Suppressor macrophage (primary cell): ENCODE measurements around the gene TM2D3.
"Not testable (repeated sequence)": the region's sequence is repeated elsewhere in the genome, so short reads cannot be mapped to it uniquely, and the experiment has no call there.

Experiments
- DNase-seq, 4 experiments: peaks; one replicate each; pipeline ENCODE4 v3.0.0-alpha.2; 2020 to 2022

The TM2D3 gene

DNA sequence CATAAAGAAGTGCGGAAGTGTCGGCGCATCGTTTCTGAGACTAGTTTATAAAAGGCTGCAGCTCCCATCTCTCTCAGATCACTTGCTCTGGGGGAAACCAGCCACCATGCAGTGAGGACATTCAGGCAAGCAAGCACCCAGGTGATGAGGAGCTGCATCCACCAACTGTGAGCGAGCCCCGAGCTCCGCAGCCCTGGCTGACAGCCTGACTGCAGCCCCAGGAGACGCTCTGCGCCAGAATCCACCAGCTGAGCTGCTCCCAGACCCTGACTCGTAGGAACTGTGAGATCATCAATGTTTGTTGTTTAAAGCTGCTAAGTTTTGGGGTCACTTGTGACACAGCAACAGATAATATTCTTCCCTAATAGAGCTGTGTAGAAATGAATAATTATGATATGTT, 5.0 kb upstream of the TM2D3 start:
- DNase-seq = no peak

DNA sequence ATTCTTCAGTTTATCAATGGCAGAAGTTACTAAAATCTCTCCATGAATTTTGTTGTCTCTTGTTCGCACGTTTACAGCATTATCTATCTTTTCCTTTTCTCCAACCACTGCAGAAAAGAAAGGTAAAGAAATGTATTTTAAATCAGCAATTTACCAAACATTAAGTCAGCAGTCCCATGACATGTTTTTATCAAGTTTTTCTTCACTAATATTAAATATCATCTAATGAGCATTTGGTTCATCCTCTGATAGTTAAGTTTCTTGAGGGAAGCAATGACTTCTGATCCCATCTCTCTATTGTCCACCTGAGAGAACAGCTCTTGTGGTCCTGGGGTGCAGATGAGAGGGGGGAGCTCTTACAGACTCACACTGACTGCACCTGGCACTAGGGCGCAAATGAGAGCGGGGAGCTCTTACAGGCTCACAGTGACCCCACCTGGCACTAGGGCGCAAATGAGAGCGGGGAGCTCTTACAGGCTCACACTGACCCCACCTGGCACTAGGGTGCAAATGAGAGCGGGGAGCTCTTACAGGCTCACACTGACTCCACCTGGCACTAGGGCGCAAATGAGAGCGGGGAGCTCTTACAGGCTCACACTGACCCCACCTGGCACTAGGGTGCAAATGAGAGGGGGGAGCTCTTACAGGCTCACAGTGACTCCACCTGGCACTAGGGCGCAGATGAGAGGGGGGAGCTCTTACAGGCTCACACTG, 2.6 kb upstream of the TM2D3 start:
- not testable (repeated sequence) for DNase-seq

DNA sequence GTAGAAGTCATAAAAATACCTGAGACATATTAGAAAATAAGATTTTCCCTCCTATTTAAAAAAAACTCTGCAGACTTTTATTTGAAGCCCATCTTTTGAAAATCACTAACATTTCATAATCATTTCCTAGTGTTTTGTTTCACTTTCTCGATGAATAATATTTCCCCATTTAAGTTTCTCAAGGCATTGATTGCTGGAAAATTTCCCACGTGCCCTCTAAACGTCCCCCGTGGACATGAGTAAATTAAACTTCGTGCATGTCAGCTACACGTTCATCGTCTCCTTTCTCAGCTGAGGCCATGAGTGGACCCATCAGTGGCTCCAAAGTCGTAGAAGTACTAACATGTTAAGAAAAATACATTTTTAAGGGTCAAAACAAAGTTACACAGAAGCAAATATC, 2.0 kb upstream of the TM2D3 start:
- peak in 3 of 4 experiments; percentile 48 to 70 (median 68) for DNase-seq

DNA sequence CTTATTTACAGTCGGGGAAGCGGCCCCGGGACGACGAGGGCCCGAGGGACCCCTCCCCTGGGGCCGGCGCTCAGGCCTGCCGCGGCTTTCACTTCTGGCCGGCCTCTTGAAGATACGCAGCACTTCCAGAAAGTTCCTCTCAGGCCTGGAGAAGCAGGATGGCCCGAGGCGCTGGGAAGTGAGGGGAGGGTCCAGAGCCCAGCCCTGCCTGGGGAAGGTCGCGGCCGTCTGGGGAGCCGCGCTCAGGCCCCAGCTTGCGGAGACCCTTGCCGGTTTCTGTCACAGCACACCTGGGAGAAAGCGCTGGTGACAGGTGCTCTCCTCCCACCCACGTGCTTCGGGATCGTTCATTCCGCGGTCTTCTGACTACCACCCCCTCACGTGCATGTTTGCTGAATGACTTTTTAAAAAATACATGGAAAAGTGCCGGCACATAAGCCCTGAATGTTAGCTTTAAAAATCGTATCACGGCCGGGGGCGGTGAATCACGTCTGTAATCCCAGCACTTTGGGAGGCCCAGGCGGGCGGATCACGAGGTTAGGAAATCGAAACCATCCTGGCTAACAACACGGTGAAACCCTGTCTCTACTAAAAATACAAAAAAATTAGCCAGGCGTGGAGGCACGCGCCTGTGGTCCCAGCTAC, 727 bp upstream of the TM2D3 start:
- no peak for DNase-seq

DNA sequence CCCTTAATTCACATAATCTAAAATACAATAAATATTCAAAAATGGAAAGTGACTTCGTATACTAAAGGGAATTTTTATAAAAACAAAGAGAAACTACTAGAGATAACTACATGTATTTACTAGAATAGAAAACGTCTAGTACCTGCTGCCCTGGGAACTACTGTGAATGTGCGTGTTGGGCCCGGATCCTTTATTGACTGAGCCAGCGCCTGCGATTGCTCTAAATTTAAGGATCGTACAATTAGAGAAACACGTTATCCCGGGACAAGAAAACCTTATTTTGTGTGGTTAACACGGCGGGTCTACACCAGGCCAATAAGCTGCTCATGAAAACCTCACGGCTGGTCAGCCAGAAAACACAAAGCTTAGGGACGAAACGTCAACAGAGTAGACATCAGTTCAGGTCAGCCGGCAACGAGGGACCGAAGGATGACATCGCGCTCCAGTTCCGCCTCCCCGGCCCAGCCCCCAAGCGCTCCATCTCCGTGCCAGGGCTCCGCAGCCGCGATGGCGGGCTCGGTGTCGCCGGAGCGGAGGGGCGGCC, 555 bp downstream of the TM2D3 start:
- no peak for DNase-seq

DNA sequence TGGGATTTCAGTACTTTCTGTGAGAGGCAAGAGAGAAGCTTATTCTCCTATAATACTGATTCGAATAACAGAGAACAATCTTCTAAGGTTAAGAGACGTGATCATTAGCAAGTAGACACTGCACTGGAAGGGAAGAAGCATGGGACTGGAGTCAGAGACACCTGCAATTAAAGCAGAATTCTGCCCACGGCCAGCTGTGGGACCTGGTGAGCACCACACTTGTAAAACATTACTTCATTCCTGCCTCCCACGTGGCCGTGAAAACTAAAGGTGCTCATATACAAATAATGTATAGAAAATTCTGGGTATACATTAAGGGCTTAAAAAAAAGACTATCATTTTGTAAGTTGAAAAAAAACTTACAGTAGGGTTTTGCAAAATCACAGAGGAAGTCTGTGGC, 2.0 kb downstream of the TM2D3 start:
- no peak for DNase-seq

DNA sequence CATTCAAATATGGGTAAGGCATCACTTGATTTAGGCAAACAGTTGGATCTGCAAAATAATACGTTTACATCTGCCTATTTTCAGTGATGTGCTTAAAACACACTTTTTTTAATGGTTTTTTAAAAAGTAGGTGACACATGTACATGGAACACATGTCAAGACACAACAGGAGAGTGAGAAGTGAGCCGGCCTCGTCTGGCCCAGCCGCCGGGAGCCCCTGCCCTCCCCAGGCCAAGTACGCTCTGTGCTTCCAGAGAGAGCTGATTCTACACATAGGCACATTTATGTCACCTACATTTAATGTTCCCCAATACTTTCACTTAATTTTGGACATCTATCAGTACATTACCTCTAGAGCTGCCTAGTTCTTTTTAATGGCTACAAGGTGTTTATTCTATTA, 3.8 kb downstream of the TM2D3 start:
- DNase-seq = no peak

DNA sequence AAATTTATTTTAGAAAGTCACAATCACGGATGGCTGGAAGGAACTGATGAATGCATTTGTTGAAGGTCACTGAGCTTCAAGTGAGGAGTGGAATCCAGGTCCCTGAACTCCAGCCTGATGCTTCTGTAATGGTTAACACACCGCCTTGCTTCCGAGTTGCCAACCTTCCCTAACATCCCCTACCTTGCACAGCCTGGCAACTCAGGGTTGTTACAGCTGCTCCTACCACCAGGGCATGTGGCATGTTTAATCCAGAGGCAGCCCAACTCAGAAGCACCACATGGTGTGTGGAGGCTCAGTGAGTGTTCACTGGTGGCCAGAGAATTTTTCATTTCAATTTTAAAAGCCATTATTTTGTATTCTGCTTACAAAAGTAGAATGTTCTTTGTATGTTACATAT, 4.9 kb downstream of the TM2D3 start:
- DNase-seq = no peak

DNA sequence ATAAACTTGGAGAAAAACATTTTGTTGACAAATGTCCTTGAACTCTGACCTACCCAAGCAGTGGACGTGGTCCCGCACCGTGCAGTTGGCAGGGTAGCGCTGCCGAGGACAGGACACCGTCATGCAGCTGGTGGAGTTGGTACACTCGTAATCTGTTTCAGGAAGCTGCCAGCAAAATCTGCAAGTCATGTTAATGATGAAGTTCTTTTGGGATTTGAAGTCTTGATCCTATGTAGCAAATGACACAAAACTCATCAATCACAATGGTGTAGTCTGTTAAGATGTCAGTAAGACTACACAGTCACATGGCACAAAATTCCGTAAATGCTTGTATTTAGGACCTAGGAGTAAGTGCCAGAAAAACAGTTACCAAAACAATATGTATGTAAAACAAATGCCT, 5.5 kb downstream of the TM2D3 start:
- peak in 2 of 4 experiments; percentile 16 to 22 for DNase-seq

DNA sequence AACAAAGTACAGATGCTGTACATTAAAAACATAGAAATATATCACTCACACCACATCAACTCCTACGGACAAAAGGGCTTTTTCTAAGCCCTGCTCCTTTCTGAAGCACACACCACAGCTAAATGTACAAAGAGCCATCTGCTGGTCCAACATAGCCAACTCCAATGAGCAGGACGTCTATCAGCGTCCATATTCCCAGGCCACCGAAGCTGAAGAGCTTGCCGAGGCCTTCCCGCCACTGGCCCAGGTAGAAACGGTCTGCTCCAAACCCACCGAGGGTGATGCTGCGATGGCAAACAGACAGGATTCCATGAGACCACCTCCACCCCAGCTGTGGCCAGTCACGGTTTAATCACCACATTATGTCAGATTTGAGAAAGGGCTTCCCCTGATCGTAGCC, 9.8 kb downstream of the TM2D3 start:
- DNase-seq = no peak

DNA sequence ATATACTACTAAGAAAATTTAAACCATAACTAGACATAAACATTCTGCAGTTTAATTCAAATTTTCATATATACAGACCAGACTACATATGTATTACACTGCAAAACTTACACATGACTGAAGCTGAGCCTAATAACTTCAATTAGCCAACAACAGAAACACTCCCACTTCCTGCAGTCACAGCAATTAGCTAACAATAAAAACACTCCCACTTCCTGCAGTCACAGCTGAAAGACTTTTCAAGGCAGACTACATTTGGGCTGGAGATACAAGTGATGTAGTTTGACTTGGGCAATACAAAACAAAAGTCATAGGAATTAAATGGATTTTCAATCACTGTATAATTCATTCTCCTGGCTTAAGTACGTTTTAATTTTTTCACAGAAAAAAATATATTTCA, 10.3 kb downstream of the TM2D3 start:
- DNase-seq = peak; percentile 67 to 89 (median 78)

DNA sequence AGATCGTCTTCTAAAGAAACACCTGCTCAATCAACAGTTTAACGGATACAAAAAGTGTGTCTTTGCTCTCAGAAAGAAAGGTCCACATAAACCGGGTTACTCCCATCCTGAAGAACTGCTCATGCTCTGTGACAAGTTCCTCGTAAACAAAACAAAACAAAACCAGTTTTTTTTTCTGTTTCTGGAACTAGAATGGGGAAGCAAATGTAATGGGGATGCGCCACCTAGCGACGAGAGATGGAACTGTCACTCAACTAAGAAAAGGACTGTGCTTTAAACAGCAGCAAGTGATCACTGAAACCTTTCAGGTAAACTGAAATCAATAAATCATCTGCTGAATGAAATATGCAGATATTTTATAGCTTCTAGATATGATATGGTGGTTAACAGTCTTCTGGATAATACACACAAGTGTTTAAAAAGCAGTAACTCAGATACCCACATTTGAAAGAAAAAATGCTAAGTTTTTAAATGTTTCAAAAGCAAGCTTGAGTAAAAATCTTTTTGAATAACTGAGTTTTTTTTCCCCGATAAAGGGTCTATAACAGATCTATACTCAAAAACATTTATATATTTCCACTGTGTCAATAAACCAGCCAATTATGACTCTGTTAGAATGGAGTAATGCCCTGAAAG, 10.9 kb downstream of the TM2D3 start:
- peak; percentile 88 to 91 (median 88) for DNase-seq

DNA sequence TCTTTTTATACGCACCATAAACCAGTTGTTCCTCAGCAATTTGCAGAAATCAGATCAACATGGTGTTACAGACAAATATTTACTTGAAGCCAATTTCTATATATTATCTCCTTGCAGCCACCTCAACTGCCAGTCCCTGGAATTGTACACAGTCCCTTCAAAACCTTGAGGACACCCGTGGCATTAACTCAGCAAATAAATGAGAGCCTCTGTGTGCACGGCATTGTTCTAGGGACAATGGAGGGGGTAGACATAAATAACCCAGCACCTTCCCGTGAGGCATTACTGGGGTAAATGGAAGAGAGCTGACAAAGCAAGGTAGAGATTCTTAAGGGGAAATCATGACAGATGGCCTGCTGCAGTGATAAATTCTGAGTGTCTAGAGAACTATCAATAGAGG, 12.5 kb downstream of the TM2D3 start:
- no peak for DNase-seq

DNA sequence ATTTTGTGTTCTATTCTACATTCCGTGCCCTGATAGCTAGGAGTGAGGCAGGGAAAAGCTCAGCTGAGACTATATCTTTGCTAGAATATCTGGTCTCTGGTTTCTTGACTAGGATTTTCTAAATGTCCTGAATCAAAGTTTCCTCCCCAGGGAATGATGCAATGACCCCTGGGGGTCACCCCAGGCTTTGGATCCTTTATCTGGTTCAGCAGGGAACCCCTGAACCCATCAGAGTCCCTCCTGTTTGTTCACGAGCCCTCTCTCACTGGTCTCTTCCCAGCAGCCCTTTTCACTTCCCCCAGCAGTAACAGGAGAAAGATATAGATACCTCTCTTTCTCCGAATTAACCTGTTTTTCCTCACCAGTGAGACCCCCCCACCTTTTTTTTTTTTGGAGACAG, 14.3 kb downstream of the TM2D3 start:
- no peak for DNase-seq

DNA sequence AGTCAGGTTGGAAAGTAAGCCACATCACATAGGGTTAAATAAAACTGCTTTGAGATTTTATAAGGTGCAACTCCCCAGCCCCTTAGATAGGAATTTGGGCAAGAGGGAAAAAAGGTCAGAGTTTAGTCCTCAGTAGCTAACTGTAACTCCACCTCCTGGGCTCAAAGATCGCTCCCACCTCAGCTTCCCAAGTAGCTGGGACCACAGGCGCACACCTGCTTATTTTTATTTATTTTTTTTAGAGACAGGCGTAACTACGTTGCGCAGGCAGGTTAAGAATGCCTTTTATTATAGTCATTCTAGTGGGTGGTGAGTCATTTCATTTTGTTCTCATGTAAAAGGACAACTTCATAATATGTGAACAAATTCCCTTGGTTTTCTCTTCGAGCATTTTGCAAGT, 14.7 kb downstream of the TM2D3 start:
- DNase-seq = no peak

DNA sequence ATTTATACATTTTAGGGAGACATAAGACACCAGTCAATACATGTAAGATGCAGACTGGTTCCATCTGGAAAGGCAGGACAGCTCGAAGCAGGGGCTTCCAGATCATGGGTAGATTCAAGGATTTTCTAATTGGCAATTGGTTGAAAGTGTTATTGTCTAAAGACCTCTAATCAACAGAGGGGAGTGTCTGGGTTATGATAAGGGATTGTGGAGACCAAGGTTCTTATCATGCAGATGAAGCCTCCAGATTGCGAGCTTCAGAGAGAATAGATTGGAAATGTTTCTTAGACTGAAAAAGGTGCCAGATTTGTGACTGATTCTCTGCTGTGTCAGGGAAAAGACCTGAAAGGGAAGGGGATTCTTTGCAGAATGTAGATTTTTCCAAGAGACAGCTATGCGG, 15.1 kb downstream of the TM2D3 start:
- no peak for DNase-seq

DNA sequence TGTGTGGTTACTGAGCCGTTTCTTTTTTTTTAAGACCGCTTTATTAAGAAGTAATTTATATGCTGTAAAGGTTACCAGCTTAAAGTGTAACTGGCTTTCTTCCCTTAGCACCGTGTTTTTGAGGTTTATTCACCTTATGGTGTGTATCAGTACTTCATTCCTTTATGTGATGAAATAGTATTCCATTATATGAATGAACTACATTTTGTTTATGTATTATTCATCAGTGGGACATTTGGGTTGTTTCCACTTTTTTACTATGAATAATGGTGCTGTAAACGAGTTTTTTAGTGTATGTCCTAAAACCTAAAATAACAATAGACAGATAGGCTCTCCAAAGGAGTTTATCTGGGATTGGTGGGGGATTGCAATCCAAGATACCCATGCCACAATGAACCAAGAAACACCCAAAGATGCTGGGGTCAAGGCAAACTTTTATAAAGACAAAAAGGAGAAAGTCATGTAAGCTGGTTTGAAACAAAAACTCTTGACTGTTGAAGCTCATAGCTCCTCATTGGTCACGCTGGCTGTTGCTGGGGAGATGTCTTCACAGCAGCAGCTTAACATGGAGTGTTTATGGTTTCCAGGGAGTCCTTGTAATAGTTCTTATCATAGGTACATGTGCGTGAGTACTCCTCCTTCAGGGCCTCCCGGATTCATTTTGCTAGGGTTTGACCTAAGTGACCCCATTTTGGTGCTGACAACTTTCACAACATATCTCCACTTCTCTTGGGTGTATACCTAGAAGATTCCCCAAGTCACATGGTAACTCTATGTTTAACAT, 16.0 kb downstream of the TM2D3 start:
- DNase-seq = no peak

DNA sequence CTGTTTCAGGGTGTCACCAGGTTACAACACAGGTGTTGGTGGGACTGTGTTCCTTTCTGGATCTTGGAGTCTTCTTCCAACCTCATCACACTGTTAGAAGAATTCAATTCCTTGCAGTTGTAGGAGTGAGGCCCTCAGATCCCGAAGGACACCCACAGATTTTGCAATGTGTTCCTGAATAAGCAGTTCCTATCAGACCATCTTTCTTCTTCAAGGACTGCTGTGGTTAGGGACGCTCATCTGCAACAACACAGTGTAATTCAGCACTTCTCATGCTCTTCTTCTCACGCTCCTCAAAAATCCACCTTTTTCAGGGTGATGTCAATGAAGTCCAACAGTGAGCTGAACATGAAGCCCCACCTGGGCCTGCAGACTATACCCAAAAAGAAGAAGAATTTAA, 18.8 kb downstream of the TM2D3 start:
- DNase-seq = no peak

DNA sequence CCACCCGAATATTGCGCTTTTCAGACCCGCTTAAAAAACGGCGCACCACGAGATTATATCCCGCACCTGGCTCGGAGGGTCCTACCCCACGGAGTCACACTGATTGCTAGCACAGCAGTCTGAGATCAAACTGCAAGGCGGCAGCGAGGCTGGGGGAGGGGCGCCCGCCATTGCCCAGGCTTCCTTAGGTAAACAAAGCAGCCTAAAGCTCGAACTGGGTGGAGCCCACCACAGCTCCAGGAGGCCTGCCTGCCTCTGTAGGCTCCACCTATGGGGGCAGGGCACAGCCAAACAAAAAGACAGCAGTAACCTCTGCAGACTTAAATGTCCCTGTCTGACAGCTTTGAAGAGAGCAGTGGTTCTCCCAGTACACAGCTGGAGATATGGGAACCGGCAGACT, 25.5 kb downstream of the TM2D3 start:
- not testable (repeated sequence) for DNase-seq

DNA sequence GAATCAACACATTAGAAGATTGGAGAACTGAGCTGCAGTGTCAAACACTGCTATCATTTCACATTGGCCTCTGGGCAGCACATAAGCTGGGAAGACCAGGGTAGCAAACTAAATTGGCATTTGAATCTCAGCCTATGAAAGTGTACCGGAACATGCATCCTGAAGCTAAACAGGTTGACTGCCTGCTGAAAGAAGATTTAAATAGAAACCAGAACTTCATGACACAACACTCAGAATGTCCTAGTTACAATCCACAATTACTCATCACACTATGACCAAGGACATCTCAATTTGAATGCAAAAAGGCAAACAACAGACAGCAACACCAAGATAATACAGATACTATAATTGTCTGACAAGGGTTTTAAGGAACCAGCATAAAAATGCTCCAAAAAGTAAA, 26.2 kb downstream of the TM2D3 start:
- no peak for DNase-seq

DNA sequence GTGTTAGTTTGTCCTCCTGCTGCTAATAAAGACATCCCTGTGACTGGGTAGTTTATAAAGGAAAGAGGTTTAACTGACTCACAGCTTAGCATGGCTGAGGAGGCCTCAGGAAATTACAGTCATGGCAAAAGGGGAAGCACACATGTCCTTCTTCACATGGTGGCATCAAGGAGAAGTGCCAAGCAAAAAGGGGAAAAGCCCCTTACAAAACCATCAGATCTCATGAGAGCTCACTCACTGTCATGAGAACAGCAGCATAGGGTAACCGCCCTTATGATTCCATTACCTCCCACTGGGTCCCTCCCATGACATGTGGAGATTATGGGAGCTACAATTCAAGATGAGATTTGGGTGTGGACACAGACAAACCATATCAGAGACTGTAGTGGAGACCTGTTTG, 27.0 kb downstream of the TM2D3 start:
- peak; percentile 47 to 85 (median 64) for DNase-seq

DNA sequence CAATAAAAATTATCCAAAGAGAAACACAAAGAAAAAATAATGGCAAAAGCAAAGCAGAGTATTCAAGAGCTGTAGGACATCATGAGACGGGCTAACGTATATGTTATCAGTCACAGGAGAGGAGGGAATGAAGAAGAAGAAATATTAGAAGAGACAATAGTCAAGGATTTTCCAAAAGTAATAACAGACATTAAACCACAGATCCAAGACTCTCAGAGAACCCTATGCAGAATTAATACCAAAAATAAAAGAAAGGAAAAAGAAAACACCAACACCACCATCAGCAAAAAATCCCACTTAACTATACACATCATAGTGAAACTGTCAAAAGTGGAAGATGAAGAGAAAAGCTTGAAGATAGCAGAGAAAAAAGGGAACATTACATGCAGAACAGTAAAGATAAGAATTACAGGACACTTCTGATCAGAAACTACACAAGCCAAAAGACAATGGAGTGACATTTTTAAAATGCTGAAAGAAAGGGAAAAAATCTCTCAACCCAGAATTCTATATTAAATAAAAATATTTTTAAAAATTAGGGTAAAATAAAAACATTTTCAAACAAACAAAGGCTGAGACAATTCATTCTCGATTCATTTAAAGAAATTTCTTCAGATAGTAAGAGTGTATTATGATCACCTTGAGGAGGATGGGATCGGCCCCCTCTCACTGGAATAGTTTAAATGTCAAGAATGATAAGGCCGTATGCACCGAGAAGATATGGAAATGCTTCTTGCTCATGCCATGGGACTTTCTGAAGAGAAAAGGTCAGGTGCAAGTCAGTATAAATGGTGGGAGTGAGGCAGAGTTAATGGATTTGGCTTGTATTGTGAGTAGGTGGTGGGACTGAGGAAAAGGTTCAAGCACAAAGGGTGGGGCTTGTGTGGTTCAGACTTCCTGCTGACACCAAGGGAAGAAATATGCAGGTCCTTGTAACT, 28.5 kb downstream of the TM2D3 start:
- DNase-seq = no peak
